Dermis lymphatic vessel endothelial cell (primary cell): ENCODE results near the gene FLNA. TPM values are rescaled to one million over a fixed set of nuclear protein-coding genes. Genes with fewer than 3 reads are reported as not detected.

ENCODE experiments used
- total RNA-seq: library from RNA; depleted of rRNA; stranded (reverse); fragments of >200 nt; gene quantifications from 2 replicates; pipeline ENCODE4 v1.2.1, GENCODE V29; 2014

The FLNA gene, protein sequence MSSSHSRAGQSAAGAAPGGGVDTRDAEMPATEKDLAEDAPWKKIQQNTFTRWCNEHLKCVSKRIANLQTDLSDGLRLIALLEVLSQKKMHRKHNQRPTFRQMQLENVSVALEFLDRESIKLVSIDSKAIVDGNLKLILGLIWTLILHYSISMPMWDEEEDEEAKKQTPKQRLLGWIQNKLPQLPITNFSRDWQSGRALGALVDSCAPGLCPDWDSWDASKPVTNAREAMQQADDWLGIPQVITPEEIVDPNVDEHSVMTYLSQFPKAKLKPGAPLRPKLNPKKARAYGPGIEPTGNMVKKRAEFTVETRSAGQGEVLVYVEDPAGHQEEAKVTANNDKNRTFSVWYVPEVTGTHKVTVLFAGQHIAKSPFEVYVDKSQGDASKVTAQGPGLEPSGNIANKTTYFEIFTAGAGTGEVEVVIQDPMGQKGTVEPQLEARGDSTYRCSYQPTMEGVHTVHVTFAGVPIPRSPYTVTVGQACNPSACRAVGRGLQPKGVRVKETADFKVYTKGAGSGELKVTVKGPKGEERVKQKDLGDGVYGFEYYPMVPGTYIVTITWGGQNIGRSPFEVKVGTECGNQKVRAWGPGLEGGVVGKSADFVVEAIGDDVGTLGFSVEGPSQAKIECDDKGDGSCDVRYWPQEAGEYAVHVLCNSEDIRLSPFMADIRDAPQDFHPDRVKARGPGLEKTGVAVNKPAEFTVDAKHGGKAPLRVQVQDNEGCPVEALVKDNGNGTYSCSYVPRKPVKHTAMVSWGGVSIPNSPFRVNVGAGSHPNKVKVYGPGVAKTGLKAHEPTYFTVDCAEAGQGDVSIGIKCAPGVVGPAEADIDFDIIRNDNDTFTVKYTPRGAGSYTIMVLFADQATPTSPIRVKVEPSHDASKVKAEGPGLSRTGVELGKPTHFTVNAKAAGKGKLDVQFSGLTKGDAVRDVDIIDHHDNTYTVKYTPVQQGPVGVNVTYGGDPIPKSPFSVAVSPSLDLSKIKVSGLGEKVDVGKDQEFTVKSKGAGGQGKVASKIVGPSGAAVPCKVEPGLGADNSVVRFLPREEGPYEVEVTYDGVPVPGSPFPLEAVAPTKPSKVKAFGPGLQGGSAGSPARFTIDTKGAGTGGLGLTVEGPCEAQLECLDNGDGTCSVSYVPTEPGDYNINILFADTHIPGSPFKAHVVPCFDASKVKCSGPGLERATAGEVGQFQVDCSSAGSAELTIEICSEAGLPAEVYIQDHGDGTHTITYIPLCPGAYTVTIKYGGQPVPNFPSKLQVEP (N-terminal part only)
- total RNA-seq, result 792 and 962 TPM in 2 replicates

DNA sequence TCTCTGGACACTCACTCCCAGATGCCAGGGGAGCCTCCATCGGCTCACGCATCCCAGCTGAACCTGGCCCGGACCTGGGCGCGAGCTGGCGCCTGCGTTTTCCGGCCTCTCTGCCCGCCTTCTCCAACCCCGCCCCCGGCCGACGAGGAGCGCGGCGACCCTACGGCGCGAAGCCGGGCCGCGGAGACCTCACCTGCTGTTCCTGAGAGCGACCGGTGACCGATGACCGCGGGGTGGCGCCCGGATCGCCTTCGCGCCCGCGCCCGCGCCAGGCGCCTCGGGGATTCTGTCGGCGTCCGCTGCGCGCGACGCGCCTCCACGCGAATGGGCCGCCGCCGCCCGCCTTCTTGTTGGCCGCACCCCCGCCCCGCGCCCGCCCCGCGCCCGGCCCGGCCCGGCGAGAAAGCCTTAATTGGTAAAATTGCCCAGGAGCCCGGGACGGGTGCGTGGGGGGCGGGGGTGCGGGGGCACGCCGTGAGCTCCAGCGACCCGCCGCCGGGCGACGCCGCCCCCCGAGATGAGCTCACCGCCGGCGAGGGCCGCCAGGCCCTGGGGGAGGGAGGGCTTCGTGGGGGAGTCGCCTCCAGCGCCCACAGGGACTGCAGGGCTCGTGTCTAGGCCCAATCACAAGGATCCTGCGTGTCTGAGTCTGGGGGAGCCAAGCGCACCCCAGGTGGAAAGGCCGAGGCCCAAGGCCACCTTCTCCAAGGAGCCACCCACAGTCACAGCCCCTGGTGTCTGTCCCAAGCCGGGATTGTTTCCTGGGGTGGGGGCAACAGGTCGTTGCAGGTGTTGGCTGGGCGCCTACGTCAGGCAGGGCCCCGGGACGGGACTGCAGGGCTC lies at the start of gene FLNA:
Gene FLNA, minus strand, starts transcription at position 322 of the 843 bp plus-strand sequence. CDS start 3,389 bp downstream, outside the sequence.

DNA sequence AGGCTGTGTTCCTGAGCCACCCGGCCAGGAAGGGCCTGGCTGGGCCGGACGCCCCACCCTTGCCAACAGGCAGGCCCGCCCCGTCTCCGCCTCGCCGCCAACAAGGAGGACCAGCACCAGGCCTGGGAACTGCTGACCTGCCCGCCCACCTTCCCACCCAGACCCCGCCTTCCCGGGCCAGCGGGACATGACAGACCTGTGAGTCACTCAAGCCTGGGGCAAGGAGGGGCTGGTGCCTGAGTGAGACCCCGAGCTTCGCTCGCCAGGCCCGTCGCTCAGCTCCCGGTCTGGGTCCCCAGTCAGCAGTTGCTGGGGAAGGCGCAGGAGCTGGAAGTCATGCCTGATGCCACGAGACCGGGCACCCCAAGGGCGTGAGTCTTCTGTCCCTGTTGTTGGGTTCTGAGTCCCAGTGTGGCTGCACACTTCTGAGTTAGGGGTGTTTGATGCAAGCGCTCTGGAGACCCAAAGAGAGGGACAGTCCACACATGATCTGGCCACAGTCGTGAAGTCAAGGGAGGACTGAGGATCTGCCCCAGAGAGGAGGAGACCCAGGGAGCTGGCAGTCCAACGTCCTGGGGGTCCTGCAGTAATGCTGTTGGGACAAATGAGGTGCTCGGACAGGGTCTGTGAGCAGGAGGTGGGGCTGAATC lies 34.9 kb upstream of the FLNA start, which contains the start of gene DNASE1L1:
Gene DNASE1L1, minus strand, starts transcription at position 33 of the 650 bp plus-strand sequence. CDS start 3,686 bp downstream, outside the sequence.

DNA sequence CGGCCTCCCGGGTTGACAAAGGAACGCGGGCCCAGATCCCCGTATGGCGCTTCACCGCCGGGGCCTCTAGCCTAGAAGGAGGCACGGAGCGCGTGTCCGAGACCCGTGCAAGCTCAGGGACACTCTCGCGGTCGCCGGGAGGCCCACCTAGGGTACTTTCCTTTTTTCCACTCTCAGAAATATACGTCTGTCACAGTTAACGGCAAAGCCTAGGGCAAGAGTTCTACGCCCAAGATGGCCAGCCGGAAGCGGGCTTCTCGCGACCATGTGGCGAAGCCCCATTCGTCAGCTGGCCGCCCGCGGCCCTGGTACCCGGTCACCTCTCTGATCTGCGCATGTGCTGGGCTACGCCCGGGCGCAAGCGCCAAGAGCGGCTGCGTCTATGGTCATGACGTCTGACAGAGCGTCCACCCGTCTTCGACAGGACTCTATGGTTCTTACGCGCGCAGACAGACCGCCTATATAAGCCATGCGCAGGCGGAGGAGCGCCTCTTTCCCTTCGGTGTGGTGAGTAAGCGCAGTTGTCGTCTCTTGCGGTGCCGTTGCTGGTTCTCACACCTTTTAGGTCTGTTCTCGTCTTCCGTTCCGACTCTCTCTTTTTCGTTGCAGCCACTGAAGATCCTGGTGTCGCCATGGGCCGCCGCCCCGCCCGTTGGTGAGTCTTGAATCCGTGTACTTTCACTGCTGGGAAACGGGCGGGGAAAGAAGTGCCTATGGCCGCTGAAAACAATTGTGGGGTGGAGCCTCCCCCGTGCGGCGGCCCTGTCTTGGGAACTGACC lies 23.6 kb upstream of the FLNA start, which contains the start of gene RPL10:
Gene RPL10, plus strand, starts transcription at position 490 of the 780 bp plus-strand sequence. Its CDS starts 143 bp downstream, at position 633.

DNA sequence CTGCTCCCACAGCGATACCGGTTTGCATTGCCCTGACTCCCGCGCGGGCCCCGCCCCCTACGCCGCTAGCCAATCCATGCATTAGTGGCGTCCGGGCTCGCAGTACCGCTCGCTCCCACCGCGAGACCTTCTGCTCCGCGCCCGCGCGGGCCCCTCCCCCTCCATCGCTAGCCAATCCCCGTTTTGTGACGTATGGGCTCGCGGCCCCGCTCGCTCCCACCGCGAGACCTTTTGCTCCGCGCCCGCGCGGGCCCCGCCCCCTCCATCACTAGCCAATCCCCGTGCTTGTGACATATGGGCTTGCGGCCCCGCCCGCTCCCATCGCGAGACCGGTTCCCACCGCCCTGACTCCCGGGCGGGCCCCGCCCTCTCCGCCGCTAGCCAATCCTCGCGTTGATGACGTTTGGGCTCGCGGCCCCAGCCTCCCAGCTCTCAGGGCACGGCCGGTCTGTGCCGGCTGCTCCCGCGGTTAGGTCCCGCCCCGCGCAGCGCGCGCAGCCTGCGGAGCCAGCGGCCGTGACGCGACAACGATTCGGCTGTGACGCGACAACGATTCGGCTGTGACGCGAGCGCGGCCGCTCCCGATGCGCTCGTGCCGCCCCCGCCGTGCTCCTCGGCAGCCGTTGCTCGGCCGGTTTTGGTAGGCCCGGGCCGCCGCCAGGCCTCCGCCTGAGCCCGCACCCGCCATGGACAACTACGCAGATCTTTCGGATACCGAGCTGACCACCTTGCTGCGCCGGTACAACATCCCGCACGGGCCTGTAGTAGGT lies 4.5 kb upstream of the FLNA start, which contains the start of gene EMD:
Gene EMD, plus strand, starts transcription at position 497 of the 770 bp plus-strand sequence. Its CDS starts 190 bp downstream, at position 687.

Other genes with a start within 250 kb of the FLNA start
- 0.43 TPM in 1 of 2 replicates, not detected in the other for gene OPN1LW, start 230.4 kb downstream of the FLNA start, total RNA-seq
- 0.17 and 0.43 TPM in 2 replicates for gene OPN1MW, start 192.0 kb downstream of the FLNA start, total RNA-seq
- gene OPN1MW2, start 154.9 kb downstream of the FLNA start, total RNA-seq, result not detected in 2 replicates
- gene OPN1MW3, start 117.1 kb downstream of the FLNA start, total RNA-seq, result 0.11 TPM in 1 of 2 replicates, not detected in the other
- gene TEX28, start 79.5 kb downstream of the FLNA start, total RNA-seq, result not detected in 2 replicates
- not detected in 2 replicates for gene TKTL1, start 78.8 kb downstream of the FLNA start, total RNA-seq
- 14.8 and 16.6 TPM in 2 replicates for gene EMD, start 4.7 kb upstream of the FLNA start, total RNA-seq
- gene RPL10, start 23.7 kb upstream of the FLNA start, total RNA-seq, result 3,109 and 3,856 TPM in 2 replicates
- 78.9 and 88.2 TPM in 2 replicates for gene DNASE1L1, start 34.6 kb upstream of the FLNA start, total RNA-seq
- 11.6 and 12.4 TPM in 2 replicates for gene TAFAZZIN, start 36.9 kb upstream of the FLNA start, total RNA-seq
- gene ATP6AP1, start 54.0 kb upstream of the FLNA start, total RNA-seq, result 78.6 and 82.4 TPM in 2 replicates
- 38.3 and 56.6 TPM in 2 replicates for gene GDI1, start 62.5 kb upstream of the FLNA start, total RNA-seq
- gene FAM50A, start 69.5 kb upstream of the FLNA start, total RNA-seq, result 49.4 and 56.8 TPM in 2 replicates
- 3.3 and 4.1 TPM in 2 replicates for gene PLXNA3, start 83.6 kb upstream of the FLNA start, total RNA-seq
- gene LAGE3, start 104.6 kb upstream of the FLNA start, total RNA-seq, result 12.8 and 16.3 TPM in 2 replicates
- 29.1 and 32.6 TPM in 2 replicates for gene UBL4A, start 112.0 kb upstream of the FLNA start, total RNA-seq
- 9.0 and 12.9 TPM in 2 replicates for gene SLC10A3, start 116.0 kb upstream of the FLNA start, total RNA-seq
- gene FAM3A, start 141.6 kb upstream of the FLNA start, total RNA-seq, result 15.6 and 20.3 TPM in 2 replicates
- 22.3 and 22.5 TPM in 2 replicates for gene G6PD, start 172.2 kb upstream of the FLNA start, total RNA-seq
- gene IKBKG, start 173.0 kb upstream of the FLNA start, total RNA-seq, result 9.5 and 12.7 TPM in 2 replicates
- not detected in 2 replicates for gene CTAG1A, start 210.5 kb upstream of the FLNA start, total RNA-seq
- gene CTAG1B, start 244.6 kb upstream of the FLNA start, total RNA-seq, result not detected in 2 replicates